SW 1271 (cell line): ENCODE results near the gene TEP1.
A peak's percentile ranks its signal among the peaks of the same experiment; 100 is the strongest.
"Not testable (repeated sequence)": the region's sequence is repeated elsewhere in the genome, so short reads cannot be mapped to it uniquely, and the experiment has no call there.

ENCODE experiments used
- DNase-seq, 2 experiments: peaks; one replicate each; lab custom pipeline; 2025; lab: John Stamatoyannopoulos, UW

Gene TEP1

DNA sequence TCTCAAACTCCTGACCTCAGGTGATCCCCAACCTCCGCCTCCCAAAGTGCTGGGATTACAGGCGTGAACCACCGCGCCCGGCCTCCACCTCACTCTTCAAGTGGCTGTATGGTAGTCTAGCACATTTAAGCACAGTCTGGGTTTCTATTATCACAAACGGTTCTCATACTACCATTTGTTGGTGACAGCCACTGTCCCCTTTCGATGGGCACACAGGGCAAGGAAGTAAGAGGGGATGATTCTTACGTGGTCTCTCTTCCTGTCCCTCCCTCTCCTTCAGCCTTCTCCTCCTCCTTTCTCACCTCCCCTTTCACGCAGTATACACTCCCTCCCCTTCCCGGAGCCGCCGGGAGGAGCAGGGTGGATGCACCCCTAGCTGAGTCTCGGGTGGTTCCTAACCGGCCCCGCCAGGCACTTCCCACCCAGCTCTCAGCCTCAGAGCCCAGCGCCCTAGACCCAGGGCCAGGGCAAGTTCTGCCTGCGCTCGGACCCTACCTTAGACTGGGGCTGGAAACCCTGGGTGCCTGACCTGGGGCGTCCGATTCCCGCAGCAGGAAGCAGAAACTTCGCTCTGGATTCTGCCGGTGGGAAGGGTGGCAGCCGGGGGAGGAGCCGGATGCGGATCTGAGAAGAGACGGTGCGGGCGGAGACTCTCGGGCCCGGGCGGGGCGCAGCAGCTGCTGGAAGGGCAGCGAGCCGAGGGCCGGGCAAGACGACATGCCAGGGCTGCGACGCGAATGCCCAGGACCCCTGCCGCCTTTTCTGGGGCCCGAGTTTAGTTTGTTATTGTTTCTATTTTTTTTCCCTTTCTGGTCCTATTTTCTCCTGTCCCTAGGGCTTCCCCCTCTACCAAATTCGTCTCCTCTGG, at the start of gene TEP1:
TSS of gene TEP1 (minus strand) at position 626 of the 868 bp plus-strand sequence. CDS start 5,062 bp downstream, outside the sequence.
- peak; percentile 68 to 89 for DNase-seq

DNA sequence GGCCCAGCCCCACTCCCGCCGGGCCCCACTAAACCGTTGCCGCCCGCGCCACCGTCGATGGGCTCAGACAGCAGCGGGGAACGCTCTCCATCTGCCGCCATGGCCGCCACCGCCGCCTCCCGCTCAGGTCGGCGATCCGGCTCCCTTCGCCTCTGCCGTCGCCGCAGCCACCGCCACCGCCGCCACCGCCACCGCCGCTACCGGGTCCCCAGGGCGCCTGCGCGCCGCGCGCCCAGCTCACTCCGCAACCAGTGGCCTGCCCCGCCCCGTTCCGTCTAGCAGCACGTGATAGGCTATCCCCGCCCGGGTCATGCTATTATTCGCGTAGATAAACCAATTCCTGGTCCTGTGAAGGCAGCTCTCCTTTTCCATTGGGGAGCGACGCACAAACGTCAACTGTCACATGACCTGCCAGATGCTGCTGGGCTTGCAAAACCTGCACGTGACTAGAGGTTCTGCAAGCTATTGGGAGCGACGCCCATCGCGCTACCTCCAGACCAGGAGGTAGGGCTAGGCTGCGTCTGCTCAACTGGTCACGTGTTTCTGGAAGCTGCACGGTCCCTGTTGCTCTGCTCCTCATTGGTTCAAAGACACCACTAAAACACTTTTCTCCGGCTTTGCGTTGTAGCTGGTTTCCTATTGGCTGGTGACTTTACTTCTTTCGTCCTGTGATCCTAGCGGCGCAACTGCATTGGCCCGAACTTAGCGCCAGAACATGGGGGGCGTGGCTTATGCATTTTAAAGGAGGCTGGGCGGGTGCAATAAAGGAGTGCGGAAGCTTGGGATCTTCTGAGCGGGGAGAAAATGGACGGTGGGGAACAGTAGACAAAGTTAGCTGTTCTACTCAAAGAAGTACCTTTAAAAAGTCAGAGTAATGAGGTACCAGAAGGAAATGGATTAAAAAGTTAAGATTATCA, 48.2 kb upstream of the TEP1 start, which contains the start of gene PIP4P1:
TSS of gene PIP4P1 (minus strand) at position 210 of the 917 bp plus-strand sequence. CDS start at position 101, 109 bp downstream.
- DNase-seq: peak; percentile 99 to 100

DNA sequence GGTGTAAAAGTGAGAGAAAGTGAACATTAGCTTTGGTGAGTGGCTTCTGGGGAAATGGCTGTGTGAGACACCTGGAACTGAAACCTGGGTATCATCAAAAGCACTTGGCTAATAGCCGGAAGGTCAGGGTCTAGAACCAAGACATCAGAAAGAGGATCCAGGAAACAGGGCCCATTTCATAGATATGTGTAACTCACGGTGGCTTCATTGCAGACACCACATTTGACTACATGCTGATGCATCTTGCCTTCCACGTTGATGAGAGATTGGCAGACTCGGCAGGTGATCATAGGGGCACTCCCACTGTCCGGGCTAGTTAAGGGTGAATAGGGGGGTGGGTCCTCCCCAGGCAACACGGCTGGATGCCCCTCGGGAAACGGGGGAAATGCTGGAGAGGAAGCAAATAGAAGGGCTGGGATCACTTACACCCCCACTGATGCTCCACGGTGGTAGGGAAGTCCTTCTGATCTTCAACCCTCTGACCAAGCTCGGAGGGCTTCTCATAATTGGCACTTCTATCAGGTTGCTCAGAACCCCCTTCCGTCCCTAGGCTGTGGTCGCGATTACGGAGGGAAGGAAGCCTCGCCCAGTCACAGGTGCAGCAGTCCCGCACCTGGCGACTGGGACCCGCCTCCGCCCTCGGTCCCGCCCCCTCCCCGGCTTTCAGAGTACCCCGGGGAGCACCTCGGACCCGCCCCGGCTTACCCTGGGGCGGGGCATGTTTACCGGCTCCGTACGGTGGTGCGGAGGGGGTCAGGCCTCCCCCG, 47.3 kb upstream of the TEP1 start:
- DNase-seq: no peak

DNA sequence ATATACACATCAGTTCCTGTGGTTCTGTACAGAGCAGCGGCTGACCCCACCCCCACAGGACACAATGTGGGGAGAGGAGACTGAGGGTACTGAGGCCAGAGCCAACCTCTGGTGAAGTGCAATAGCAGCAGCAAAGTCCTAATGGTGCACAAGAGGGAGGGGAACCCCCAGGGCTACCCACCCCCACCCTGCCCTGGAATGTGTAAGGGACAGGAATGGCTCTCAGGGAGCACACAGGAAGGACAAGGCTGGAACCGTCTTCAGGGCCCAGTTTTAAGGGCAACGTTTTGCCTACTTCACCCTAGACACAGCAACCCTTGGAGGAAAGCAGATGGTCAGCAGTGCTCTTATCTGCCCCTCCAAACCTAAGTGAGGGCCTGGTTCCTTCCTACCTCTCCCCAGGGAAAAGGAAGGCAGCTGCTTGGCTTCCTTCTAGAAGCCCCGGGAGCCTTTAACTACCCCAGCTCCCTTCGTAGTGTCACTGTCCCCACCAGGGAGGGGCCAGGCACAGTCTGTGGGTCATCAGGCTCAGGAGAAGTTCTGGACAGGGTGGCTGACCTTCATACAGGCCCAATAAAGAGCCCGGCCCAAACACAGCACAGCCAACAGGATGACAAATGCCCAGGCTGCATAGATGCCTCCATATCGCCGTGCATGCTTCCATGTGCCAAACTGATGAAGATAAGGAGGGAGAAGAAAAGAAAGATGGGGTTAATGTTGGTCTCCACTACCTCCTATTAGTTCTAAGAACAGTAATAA, 44.9 kb upstream of the TEP1 start:
- no peak for DNase-seq

DNA sequence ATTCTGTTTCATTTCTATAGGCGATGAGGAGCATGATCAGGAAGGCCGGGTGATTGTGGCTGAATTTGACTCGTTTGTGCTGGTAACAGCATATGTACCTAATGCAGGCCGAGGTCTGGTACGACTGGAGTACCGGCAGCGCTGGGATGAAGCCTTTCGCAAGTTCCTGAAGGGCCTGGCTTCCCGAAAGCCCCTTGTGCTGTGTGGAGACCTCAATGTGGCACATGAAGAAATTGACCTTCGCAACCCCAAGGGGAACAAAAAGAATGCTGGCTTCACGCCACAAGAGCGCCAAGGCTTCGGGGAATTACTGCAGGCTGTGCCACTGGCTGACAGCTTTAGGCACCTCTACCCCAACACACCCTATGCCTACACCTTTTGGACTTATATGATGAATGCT, 43.7 kb upstream of the TEP1 start:
- DNase-seq: no peak

DNA sequence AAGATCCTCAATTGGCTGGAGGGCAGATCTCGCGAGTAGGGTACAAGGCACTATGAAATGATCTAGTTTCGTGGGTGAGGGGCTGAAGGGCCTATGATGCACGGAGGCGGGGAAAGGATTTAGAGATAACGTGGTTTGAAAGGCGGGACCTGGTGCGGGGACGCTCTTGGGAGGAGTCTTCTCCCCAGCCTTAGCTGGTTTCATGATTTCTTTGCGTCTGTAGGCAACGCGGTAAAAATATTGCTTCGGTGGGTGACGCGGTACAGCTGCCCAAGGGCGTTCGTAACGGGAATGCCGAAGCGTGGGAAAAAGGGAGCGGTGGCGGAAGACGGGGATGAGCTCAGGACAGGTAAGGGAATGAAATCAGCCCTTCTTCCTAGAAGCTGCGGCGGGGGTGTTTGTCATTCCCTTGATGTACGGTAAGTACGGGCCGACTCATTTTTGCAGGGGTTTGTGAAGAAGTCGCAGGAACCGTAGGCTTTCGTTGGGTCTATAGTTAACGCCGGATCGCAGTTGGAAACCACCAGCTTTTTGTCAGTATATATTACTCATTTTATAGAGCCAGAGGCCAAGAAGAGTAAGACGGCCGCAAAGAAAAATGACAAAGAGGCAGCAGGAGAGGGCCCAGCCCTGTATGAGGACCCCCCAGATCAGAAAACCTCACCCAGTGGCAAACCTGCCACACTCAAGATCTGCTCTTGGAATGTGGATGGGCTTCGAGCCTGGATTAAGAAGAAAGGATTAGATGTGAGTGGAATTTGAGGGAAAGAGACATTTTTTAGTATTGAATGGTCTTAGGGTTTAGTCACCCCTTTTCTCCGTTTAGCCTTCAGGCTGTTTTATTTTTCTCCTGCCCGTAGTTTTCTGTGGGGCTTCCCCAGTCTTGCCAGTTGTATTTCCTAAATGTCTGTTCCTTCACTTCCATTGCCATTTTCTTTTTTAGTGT, 42.3 kb upstream of the TEP1 start:
- DNase-seq: peak; percentile 76 to 94

DNA sequence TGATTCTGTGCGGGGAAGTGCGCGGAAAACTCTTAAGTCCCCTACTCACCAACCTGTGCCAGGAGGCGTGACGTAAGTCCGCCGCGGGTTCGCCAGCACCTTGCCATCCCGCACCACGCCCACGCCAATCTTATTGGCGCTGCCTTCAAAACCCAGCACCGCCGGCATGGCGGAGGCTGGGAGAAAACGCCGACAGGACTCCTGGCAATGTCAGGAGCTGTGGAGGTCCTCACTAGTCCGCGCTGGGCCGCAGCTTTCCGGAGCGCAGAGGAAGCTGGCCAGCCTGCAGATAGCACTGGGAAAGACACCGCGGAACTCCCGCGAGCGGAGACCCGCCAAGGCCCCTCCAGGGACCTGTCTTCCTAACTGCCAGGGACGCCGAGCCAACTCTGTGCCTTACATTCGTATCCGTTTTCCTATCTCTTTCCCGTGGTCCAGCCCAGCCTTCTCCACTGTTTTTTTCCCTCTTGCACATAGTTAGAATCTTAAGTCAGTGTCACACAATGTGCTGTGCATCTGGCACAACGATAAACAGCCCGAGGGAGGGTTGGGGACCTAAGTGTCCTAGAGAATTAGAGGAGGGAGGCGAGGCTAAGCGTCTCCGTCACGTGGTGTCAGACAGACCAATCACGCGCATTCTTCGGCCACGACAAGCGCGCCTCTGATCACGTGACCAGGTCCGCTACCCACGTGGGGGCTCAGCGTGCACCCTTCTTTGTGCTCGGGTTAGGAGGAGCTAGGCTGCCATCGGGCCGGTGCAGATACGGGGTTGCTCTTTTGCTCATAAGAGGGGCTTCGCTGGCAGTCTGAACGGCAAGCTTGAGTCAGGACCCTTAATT, 41.4 kb upstream of the TEP1 start, which contains the start of the genes APEX1 and OSGEP:
TSS of gene APEX1 (plus strand) at position 711 of the 839 bp plus-strand sequence. CDS start 420 bp downstream, outside the sequence.
TSS of gene OSGEP (minus strand) at position 297 of the 839 bp plus-strand sequence. CDS start at position 168, 129 bp downstream.
- DNase-seq: peak; percentile 94 to 98

DNA sequence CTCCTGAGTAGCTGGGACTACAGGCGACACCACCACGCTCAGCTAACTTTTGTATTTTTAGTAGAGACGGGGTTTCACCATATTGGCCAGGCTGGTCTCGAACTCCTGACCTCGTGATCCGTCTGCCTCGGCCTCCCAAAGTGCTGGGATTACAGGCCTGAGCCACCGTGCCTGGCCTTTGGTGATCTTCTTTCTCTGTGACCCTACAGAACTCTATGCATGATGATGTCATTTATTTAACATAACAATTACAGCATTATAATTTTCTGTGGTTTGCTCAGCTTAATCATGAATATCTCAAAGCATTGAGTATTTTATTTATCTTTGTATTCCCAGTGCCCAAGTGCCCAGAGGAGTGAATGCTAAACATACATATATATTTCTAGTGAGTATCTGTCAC, 39.5 kb upstream of the TEP1 start:
- not testable (repeated sequence) for DNase-seq

DNA sequence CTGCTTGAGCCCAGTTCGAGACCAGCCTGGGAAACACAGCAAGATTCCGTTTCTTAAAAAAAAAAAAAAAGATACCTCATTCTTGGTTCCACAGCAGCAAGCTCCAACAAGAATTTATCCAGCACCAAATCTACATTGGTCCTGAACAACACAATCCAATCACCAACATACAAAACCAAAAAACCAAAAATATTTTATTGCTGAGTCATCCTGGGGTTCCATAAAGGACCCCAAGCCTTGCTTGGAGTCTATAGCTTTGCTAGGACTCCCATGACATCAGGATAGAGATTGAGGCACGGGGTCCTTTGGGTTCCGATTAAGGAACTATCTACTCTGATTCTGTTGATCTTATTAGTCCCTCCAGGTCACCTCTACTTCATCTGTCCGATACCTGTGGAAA, 33.6 kb upstream of the TEP1 start:
- no peak for DNase-seq

DNA sequence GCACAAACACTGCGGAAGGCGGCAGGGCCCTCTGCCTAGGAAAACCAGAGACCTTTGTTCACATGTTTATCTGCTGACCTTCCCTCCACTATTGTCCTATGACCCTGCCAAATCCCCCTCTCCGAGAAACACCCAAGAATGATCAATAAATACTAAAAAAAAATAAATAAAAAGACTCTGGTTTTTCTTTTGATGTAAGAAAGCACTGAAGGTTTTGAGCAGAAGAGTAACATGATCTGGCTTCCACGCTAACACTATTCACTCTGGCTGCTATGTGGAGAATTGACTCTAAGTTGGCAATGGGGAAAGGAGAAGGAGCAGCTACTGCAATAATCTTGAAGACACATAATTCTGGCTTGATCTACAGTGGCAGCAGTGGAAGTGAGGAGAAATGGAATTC, 30.3 kb upstream of the TEP1 start:
- not testable (repeated sequence) for DNase-seq

DNA sequence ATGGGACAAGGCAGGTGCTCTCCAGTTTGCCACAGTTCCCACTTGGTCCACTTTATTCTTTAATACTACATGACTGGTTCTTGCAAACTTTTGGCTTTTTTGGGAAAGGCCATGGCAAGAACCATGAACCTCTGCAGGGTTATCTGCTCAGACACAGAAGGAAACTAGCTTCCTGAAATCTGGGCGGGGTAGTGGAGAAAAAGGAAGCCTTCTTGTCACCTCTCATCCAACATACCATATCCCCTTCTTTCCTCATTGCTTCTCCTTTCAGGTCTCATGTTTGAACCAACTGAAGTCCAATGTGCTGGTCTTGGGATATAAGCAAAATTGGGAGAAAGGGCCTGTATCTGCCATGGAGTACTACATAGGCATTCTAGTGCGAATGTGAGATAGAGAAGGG, 28.2 kb upstream of the TEP1 start:
- no peak for DNase-seq

DNA sequence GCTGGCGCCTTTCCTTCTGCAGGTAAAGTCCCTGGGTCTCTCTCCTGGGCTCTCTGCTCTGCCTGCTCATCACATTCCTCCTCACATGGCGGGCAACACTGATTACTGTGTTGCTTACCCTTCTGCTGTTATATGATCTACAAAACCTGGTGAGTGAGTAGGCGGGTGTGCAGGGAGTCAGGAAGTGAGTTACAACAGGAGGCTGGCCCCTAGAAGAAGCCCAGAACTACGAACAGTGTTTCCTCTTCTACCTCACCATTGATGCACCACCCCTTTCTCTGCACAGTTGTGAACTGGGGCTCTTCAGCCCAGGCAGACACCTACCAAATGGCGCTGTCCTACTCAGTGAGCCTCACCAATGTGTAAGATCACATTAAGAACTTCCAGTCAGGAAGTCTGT, 27.6 kb upstream of the TEP1 start:
- DNase-seq: no peak

DNA sequence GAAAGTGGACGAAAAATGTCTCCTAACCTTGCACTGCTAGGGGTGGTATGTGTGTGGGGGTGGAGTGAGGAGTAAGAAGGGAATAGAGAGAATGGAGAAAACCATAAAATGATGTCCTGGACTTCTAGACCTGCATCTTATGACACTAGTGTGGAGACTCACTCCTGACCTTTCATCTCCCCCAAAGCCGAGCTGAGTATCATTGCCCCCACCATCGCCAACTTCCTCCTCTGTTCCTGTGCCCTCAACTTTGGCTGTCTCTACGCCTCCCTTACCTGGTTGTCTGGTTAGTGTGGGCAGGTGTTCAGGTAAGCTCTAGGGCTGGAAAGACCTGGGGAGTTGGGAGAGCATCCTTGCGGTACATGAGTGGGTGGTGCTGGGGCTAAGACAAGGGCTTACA, 27.2 kb upstream of the TEP1 start:
- DNase-seq: no peak

DNA sequence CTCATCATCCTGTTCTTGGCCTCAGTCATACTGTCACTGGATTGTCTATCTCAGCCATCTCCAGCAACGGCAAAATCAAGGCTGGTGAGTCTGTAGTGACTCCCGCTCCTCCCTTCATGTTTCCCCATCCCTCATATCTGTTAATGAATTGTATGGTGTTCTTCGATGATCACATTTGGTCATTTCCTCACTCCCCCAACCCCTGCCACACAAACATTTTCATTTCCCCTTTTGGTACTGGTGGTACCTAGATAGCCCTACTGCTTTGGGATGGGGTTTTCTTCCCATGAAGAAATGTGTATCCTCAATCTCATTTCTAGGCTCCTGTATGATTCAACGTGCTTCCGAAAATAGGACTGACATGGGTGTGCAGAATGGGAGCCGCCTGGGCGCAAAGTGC, 25.4 kb upstream of the TEP1 start:
- no peak for DNase-seq

DNA sequence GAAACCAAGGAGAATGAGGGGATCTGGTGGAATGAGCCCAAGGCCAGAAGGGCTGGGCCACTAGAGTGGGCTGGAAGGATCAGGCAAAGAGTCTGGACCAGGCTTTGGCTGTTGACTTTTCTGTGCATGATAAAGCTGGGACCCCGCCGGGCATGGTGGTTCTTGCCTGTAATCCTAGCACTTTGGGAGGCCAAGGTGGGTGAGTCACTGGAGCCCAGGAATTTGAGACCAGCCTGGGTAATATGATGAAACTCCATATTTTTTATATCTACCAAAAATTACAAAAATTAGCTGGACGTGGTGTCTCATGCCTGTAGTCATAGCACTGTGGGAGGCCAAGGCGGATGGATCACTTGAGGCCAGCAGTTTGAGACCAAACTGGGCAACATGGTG, 23.1 kb upstream of the TEP1 start:
- DNase-seq: no peak

DNA sequence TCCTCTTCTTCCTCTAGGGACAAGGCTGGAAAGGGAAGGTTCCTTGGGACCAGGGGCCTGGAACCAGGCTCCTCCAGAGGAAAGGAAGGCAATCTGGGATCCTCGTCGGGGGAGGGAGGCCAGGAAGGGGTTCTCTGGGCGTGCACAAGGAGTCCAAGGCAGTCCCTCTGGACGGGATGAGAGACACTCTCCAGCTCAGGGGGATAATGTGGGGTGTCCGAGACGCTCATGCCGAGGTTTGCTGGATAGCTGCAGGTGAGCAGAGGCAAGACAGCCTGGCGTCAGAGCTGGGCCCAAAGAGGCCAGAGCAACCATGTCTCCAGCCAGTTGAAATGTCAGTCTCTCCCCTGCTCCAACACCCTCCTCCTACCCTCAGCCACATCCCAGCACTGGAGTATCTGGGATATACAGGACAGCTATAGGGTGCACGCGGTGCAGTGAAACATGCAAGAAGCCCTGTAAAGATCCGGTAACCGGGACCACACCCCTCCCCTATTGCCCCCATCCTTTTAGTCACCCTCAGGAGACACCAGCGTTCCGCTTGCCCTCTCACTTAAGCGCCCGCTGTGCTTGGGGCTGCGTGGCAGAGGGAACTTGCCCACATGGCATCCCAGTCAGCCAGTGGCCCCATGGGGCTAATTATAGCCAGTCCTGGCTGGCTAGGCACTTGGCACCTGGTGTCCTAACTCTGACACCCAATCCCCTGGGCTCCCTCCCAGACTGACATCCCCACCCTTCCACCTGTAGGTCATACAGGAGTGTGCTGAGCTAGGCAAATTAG, 22.5 kb upstream of the TEP1 start, which contains the start of gene KLHL33:
TSS of gene KLHL33 (minus strand) at position 585 of the 781 bp plus-strand sequence. CDS start at position 230, 355 bp downstream.
- no peak for DNase-seq

DNA sequence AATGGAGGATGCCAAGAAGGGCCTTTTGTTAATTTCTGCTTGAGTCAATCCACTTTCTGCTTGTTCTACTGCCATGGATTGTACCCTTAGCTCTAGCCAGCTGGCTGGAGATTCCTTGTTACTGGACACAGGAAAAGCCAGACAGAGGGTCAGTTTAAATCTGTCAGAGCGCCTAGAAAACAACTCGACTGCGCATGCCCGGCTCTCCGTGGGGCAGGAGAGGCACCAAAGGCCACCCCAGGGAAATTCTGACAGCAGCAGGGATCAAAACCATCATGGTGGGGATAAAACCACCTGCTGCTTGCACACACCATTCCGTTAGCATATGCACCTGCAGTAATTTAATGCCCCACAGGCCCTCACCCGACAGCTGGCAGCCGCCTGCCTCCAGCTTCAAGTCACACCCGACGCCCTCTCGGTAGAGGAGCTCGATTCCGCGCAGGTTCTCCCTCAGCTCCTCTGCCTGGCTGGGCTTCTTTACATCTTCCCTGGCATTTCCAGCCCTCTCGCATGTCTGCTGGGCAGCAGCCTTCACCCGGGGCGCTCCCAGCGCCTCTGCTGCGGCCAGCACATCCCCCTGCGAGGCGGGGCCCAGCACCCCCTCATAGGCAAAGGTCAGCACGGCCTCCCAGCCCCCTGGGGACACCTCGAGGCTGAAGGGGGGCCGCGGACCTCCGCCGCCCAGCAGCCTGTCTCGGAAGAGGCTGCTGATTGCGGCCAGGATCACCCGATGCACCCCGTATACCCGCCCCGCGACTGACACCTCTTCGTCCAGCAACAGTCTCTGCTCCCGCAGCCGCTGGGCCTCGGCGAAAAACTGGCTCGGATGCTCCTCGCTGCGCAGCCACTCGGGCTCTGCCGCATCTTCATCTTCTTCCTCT, 21.6 kb upstream of the TEP1 start:
- DNase-seq: no peak
